GM12891 (cell line): ENCODE results near the gene SCUBE1.

Source experiments
- DNase-seq: peaks from one replicate; pipeline ENCODE4 v3.0.0; 2011; ENCODE audit warnings: low spot score; ENCODE audit not compliant: insufficient read length
- FAIRE-seq: peaks from 2 replicates; lab custom pipeline; 2011; peaks lifted over from hg19 to GRCh38; lab: Jason Lieb, UNC
- PAX5 ChIP-seq: IDR thresholded peaks from 2 replicates; pipeline ENCODE4 v1.6.1; 2011; ENCODE audit warnings: low read length, moderate library complexity, mild to moderate bottlenecking; ENCODE audit not compliant: insufficient read depth, severe bottlenecking
- POLR2A ChIP-seq: IDR thresholded peaks from 2 replicates; pipeline ENCODE4 v1.6.1; 2011; ENCODE audit warnings: low read depth, low read length, control low read depth
- POLR2AphosphoS5 ChIP-seq: IDR thresholded peaks from 2 replicates; pipeline ENCODE4 v1.6.1; 2011; ENCODE audit warnings: low read depth, low read length, control low read depth
- POU2F2 ChIP-seq: IDR thresholded peaks from 2 replicates; pipeline ENCODE4 v1.6.1; 2011; ENCODE audit warnings: low read depth, mild to moderate bottlenecking, control low read depth, low read length, moderate library complexity
- SPI1 ChIP-seq: IDR thresholded peaks from 2 replicates; pipeline ENCODE4 v1.6.1; 2011; ENCODE audit warnings: low read depth, low read length, control low read depth
- TAF1 ChIP-seq: IDR thresholded peaks from 2 replicates; pipeline ENCODE4 v1.6.1; 2011; ENCODE audit warnings: low read depth, low read length, control low read depth

SCUBE1 gene

DNA sequence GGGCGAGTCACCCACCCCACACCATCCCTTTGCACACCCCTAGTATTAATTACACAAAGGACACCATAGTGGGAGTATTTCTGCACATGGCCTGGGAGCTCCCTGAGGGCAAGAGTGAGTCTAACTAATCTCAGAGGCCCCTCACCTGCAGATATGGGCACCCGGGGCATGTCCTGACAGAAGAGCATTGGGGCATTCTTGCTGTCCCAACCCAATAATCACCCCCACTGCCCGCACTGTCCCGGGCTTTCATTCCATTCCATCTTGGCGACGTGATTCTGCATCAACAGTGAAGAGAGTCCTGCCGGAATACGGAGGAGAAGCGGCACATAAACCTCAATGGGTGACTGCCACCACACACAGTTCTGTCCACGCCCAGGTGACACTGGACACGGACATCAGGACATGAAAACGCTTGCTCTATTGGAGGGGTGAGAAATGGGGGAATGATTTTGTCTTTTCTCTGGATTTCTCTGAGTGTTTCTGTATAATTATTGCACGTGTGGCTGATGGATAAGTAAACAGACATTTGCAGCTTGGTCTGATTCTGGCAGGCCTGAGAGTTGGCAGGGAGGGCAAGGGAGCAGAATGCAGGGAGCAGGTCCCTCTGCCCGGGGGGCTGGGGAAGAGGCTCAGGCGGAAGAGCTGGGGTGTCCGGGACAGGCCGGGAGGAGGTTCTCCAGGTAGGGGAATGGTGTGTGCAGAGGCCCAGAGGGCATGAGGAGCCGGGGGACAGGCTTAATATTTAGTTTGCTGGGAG is 38.2 kb downstream of the SCUBE1 start:
- FAIRE-seq (no peak), DNase-seq (no peak)
- TF ChIP-seq TAF1 (no peak), POLR2AphosphoS5 (no peak), POLR2A (no peak), POU2F2 (no peak), SPI1 (no peak), PAX5 (no peak)

DNA sequence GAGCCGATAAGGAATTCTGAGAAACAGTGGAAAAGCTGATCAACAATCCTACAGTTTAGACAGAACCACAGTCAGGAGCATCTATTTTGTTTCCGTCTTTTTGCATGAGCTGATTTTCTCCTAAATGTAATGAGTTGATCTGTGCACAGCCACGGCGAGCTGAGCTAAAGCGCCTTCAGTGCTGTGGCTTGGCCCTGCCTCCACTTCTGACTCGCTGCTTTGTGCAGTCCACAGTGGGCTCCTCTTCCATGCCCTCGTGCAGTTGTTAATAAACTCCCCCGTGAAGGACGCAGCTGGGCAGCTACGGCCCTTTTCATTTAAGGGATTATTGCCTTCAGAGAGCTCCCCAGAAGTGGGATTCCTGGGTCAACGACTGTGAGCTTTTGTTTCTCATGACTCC is 39.4 kb downstream of the SCUBE1 start:
- DNase-seq: no peak
- TF ChIP-seq TAF1: no peak
- no peak for TF ChIP-seq PAX5
- TF ChIP-seq POLR2AphosphoS5: no peak
- TF ChIP-seq POU2F2: no peak
- no peak for TF ChIP-seq POLR2A
- no peak for TF ChIP-seq SPI1
- no peak for FAIRE-seq

GRCh38 chr22:43303166-43303565 is 40.0 kb downstream of the SCUBE1 start:
- no peak for TF ChIP-seq POLR2A
- TF ChIP-seq SPI1: no peak
- FAIRE-seq: no peak
- DNase-seq: no peak

- no peak for FAIRE-seq
- no peak for DNase-seq
- TF ChIP-seq POLR2A (no peak), POU2F2 (no peak), POLR2AphosphoS5 (no peak), SPI1 (no peak), TAF1 (no peak), PAX5 (no peak)
Measured at GRCh38 chr22:43302531-43303041, 40.6 kb downstream of the SCUBE1 start.

DNA sequence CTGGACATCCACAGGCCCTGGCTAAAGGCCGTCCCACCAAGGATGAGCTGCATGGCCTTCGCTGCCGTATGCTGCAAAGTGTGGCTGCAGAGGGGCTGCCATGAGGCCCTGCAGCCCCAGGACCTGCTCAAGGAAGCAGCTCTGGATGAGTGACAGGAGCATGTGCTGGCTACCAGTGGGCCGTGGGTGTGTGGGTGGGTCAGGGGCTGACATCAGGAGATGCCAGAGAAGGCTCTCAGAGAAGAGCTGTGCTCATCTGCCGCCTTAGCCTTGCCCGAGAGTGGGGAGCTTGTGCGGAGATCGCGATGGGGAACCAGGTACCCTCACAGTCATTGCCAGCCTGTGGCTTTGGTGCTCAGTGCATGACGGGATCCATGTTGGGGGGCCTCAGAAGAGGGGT is 41.3 kb downstream of the SCUBE1 start:
- DNase-seq (no peak), FAIRE-seq (no peak)
- TF ChIP-seq POLR2A: no peak
- TF ChIP-seq POU2F2: no peak
- no peak for TF ChIP-seq SPI1
- TF ChIP-seq PAX5: no peak
- TF ChIP-seq TAF1: no peak
- no peak for TF ChIP-seq POLR2AphosphoS5

GRCh38 chr22:43300891-43301676 is 42.1 kb downstream of the SCUBE1 start:
- FAIRE-seq (no peak), DNase-seq (no peak)
- TF ChIP-seq SPI1: no peak
- no peak for TF ChIP-seq POLR2A
- no peak for TF ChIP-seq PAX5
- no peak for TF ChIP-seq POU2F2
- no peak for TF ChIP-seq TAF1
- no peak for TF ChIP-seq POLR2AphosphoS5

GRCh38 chr22:43299736-43300135 is 43.4 kb downstream of the SCUBE1 start:
- no peak for TF ChIP-seq SPI1
- no peak for TF ChIP-seq POU2F2
- TF ChIP-seq PAX5: no peak
- TF ChIP-seq POLR2A: no peak
- no peak for TF ChIP-seq POLR2AphosphoS5
- no peak for TF ChIP-seq TAF1
- no peak for FAIRE-seq
- DNase-seq: no peak

DNA sequence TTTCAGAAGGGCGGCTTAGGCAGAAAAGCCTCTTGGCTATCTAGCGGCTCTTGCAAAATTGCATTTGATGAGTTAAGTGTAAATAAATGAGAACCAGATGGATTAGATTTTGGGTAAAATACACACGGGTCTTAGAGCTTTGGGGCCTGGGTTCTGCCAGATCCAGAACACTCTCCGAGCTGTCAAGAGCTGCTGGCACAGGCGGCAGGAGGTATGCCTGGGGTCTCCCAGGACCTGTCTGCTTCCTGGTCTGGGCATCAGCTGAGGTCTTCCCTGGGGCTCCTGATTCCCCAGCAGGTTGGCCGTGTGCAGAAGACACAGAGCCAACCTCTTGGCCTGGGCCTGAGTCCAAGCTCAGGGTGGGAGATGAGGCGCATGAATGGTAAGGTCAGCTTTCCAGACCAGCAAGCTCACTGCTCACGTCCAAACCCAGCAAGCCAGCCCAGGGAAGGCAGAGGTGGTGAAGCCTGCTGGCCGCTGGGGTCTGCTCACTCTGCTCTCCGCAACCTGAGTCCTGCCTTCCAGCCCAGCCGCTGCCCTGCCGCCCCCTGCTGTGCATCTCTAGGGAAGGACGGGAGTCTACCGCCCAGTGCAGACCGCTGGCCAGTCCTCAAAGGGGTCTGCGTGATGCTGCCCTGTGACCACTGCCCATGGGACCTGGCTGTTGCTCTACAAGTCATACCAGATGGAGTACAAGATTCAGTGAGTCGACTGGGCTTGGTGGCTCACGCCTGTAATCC is 44.9 kb downstream of the SCUBE1 start:
- no peak for DNase-seq
- TF ChIP-seq POU2F2 (no peak), TAF1 (no peak), POLR2A (no peak), PAX5 (no peak), POLR2AphosphoS5 (no peak), SPI1 (no peak)

More for the DNA sequence above, 44.9 kb downstream of the SCUBE1 start:
- FAIRE-seq: no peak
